GM18909 (cell line): Measurements from ENCODE around the gene STIP1.
A peak's percentile ranks its signal among the peaks of the same experiment; 100 is the strongest.

Source experiments
- ATAC-seq: cut with Tn5 transposase; IDR thresholded peaks from one replicate; pipeline ENCODE4 v1.9.1; 2021; ENCODE audit warnings: mild to moderate bottlenecking; ENCODE audit not compliant: unreplicated experiment, poor library complexity

Gene STIP1

DNA sequence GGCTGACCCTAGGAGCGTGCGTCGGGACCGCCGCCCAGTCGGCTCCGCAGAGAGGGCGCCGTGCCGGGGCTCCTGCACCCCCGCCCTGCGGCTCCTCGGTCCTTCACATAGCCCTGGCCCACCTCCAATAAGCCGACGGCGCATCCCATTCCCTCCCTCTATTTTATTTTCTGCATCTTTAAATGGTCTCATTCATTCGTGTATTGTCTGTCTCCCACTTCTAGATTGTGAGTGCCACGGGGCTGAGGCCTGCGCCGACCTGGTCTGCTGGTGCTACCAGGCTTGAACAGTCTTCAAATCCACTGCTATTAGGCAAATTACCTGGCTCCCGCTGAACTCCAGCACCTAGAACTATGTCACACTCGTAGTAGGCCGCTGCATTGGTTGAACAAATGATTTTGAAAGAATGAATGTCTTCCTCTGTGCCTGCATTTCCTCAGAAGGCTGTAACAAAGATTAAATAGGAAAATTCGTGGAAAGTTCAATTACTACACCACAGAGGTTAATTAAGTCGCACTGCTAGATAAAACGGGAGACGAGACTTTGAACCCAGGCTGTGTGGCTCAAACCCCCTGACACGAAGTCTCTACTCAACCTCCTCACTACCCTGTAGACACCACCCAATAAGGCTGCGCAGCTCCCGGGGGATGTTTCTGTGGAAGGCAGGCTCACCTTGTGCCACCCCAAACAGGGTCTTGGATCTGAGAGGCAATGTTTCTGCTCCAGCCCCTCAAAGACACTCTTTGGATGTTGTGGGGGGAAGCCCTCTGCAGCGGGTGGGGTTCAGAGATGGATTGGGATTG lies 62.0 kb downstream of the STIP1 start:
- no peak for ATAC-seq

DNA sequence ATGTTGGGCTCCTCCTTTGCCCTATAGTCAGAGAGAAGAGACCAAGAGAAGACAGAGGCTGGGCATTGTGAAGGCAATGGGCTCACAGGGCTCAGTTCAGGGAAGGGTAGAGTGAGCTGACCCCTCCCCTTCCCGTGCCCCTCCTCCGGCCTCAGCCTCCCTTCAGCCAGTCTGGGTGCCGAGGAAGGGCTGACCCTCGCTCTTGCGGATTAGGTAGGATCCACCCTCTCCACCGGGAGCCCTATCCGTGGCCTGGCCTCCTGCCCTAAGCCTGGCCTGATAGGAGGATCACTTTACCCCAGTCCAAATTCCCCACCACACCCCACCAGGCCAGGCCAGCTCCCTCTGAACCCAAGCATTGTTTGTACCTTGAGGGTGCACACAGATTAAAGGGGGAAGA lies 62.6 kb downstream of the STIP1 start:
- ATAC-seq, result no peak

DNA sequence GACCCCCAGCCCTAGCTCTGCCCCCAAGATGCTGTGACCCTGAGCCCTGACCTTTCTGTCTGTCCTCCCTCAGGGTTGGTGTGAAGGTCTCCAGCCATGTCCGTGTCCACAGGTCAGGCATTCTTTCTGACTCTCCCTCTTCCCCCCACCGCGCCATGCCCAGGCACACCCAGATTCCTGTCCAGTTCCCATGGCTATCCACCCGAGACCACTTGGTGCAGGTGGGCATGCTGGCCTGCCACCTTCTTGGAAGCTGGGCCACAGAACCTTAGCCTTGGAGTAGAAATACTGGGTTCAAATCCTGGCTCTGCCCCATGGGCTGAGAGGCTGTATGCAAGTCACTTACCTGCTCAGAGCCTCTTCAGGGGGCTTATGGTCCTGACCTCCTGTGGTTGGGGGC lies 63.1 kb downstream of the STIP1 start:
- ATAC-seq, result no peak

DNA sequence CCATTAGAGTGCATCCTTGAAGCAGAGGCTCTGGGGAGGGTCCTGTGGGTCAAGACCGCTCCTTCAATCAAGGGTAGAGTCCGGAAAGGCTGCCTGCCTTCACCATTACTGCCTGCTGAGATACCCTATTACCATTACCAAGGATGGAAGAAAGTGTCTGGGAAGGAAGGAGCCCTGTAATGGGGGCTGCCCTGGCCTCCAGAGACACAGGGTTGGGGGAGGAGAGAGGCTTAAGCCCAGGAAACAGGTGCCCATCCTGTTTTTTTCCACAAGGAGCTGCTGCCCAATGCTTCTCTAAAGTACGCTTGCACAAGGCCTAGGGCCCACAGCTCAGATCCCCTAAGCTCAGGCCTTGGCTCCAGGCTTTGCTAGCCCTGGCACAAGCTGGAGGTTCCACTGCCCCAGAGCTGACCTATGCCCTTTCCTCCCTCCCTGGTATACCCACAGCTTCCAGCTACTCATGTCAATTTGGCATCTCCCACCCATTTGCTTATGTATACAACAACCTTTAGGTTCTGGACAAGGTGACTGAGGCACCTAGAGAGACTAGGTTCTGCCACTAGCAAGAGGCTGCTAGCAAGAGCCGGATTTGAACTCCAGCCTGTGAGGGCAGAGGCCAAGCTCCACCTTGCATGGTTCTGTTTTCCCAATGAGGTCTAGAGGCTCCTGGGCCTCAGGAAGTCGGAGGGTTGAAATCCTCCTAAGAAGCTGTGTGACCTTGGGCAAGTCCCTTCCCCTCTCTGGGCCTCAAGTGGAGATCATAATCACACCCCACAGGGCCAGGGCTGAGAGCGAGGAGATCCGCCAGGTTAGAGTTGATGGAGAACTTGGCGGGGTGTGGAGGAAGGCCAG lies 63.8 kb downstream of the STIP1 start:
- ATAC-seq, result no peak

DNA sequence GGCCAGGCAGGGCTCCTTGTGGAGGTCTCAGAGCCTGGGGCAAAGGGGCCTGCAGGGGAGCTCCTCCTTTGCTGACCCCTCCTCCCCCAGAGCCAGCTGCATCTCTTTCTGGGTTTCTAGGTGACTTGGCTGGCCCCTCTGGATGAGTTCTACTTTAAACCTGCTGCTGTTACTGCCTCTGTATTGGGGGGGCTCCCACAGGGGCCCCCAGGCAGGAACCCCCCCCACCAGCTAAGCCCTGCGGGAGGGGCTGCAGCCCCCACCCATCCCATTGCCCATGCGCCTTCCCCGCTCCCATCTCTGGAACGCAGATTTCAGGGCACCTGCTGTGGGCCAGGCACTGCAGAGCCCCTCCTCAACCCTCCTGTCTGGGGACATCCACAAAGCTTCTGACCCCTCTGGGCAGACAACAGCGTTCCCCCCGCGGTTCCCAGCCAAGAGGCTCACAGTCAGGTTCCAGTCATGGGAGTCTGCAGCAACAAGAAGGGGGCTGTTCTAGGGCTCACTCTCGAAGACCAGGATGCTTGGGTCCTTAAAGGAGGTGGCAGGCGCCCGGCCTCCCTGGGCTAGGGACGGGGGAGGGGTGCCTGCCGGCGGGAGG lies 64.5 kb downstream of the STIP1 start:
- no peak for ATAC-seq

DNA sequence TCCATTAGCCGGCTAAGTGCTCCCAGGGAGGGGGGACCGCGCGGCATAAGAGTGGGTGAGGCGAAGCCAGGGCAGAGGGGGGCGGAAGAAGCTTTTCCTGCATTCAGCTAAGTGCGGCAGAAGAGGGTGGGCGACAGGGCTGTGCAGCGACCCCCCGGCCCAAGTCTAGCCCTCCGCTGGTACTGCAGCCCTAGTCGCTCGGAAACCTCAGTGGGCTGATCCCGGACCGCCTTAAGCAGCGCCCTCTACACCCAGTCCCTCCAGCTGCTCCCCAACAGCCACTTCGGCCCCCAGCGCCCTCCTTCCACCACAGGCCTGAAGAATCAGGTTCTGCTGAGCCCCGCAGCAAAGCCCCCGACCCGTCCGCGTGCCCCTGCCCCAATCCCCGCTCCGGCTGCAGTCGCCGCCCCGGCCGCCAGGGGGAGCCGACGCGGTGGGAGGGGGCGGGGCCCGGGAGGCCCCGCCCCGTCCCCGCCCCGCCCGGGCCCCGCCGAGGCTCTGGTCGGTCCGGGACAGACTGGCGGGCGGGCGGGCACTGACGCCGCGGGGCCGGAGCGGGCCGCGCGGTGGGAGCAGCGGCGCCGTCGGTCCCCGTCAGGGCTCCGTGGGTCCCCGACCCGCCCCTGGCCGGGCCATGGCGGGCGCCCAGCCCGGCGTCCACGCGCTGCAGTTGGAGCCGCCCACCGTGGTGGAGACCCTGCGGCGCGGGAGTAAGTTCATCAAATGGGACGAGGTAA lies 65.2 kb downstream of the STIP1 start, which contains the start of gene PLCB3:
TSS of gene PLCB3 (plus strand) at position 515 of the 737 bp plus-strand sequence. CDS start at position 635, 120 bp downstream.
- peak; percentile 38 for ATAC-seq

DNA sequence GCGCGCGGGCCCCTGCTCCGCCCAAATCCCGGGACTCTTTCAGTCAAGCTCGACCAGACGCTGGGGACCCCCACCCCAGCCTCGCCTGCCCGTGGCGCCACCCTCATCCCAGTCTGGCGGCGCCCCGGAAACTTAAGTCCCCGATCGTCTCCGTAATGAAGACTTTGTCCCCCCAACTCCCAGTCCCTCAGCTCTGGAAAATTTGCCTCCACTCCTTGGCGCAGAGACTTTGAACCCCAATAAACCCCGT lies 65.7 kb downstream of the STIP1 start:
- ATAC-seq, result no peak

DNA sequence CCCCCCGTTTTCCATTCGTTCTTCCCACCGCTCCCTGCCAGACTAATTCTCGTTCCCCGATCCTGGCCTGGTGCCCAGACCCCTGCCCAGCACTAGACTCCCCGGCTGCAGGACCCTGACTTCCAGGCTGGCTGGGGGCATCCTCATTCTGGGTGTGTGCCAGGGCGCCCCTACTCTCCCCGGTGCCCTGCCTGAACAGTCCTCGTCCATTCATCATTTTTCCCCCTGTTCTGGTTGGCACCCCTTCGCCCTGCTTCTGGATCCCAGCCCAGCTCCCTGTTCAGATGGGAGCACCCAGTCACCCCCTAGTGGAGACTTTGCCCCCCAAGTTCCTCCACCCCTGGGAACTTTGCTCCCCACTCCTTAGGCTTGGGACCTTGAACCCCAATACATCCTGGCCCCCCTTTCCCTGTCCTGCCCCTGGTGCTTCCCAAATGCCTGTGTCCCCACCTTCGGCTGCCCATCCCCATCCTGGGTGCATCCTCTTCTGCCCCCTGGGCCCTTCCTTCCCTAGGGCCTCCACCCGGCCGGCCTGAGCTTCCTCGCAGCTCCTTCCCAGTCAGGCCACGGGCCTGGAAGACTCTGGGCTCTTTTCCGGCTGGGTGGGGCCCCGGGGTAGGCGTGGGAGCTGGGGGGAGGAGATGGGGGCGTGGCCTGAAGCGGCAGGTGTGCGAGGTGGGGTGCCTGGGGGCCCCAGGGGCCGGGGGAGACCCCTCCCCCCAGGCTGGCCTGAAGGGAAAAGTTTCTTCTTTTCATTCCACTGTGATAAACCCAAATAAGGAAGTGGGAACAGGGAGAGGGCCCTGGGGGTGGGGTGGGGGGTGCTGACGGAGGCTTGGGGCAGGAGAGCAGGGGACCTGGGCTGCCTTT lies 66.3 kb downstream of the STIP1 start:
- no peak for ATAC-seq

DNA sequence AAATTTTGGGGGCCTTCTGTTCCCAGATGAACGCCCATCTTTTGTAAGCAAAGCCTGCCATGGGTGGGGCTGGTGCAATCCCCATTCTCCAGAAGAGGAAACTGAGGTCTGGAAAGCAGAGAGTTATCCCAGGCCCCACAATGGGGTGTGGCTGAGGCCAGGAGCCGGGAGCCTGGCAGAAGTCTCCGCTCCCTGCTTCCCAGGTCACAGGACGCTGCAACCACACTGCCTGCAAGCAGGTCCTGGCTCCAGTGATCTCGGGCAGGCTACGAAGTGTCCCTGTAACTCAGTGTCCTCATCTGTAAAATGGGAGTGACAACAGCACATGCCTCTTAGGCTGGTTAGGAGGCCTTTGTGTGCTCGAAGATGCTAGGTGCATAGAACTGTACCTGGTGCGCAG lies 67.1 kb downstream of the STIP1 start:
- ATAC-seq, result no peak

DNA sequence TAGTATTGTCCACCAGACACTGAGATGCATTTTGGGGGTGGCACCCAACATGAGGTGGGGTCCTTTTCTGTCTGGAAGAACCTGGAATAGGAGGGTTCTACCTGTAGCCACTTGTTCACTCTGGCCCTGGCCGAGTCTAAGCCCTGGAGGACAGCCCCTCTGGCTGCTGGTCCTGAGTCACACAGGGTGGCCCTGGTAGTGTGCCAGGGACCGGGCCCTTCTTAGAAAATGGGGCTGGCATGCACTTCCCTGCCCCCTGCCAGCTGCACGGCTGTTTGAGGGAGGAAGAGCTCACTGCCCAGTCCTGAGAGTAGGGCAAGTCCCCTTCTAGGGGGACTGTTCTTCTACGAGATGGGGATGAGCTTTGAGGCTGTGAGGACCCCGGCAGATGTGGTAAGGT lies 67.5 kb downstream of the STIP1 start:
- ATAC-seq, result no peak
